Sciatic nerve (tissue), 2 donors: ENCODE measurements around the gene PPP1R9A. TPM values are rescaled to one million over a fixed set of nuclear protein-coding genes. Genes with fewer than 3 reads are reported as not detected.

Source experiments
- ATAC-seq: fragments of 200-7000 bp; cut with Tn5 transposase; one replicate; pipeline ENCODE4 v1.9.1; 2020; ENCODE audit warnings: mild to moderate bottlenecking, moderate library complexity
- DNase-seq: peaks from one replicate; pipeline ENCODE4 v3.0.0-alpha.2; 2020; ENCODE audit warnings: low spot score
- intact Hi-C: fragments of 100-400 bp; cut with DNase I; formaldehyde crosslinking; loops from one replicate; pipeline ENCODE4 v1.14.2; 2022
- total RNA-seq: library from RNA; stranded (reverse); fragmentation: NEBNext Ultra II Directional; extraction: Animal tissue kit (Norgen Biotek cat#: 25700); gene quantifications from one replicate; pipeline ENCODE4 v1.2.1, GENCODE V29; 2021
- donor health status: DM: no; HTN: no; CAD: no.
- donor health status: DM: no; HTN: no; CAD: no.

The PPP1R9A gene
- total RNA-seq, result 47.9 TPM

GRCh38 chr7:94907026-94907810 lies at the start of gene PPP1R9A:
Gene PPP1R9A (plus strand): TSS chr7:94907594. CDS start chr7:94910114, 2,520 bp downstream.
- DNase-seq, result peak; percentile 65
- intact Hi-C loops, result loop anchor here (5.0 kb wide), 1 partner anchor 215 kb away; no protein-coding TSS in a partner anchor
- peak; percentile 70 for ATAC-seq

GRCh38 chr7:94871132-94871531 lies 36.3 kb upstream of the PPP1R9A start:
- intact Hi-C loops, result no loop called here
- no peak for ATAC-seq
- no peak for DNase-seq

- intact Hi-C loops, result no loop called here
- no peak for DNase-seq
- no peak for ATAC-seq
These were observed 34.2 kb upstream of the PPP1R9A start for GRCh38 chr7:94873239-94873638.

- ATAC-seq, result no peak
- no peak for DNase-seq
- intact Hi-C loops, result no loop called here
These were observed 33.2 kb upstream of the PPP1R9A start for GRCh38 chr7:94874036-94874785.

- no peak for ATAC-seq
- intact Hi-C loops, result no loop called here
- no peak for DNase-seq
These were observed 32.2 kb upstream of the PPP1R9A start for GRCh38 chr7:94875201-94875600.

- no peak for ATAC-seq
- intact Hi-C loops, result no loop called here
- DNase-seq, result no peak
These were observed 29.4 kb upstream of the PPP1R9A start for GRCh38 chr7:94877731-94878670.

- DNase-seq, result no peak
- intact Hi-C loops, result no loop called here
- no peak for ATAC-seq
These were observed 24.5 kb upstream of the PPP1R9A start for GRCh38 chr7:94882891-94883290.

- intact Hi-C loops, result no loop called here
These were observed 23.8 kb upstream of the PPP1R9A start for GRCh38 chr7:94883616-94884015.

GRCh38 chr7:94888551-94888950 lies 18.8 kb upstream of the PPP1R9A start:
- no peak for DNase-seq
- ATAC-seq, result no peak
- intact Hi-C loops, result no loop called here

More at GRCh38 chr7:94883616-94884015, 23.8 kb upstream of the PPP1R9A start:
- ATAC-seq, result no peak
- no peak for DNase-seq

GRCh38 chr7:94888995-94889523 lies 18.3 kb upstream of the PPP1R9A start:
- intact Hi-C loops, result no loop called here
- no peak for ATAC-seq
- DNase-seq, result no peak

- no peak for DNase-seq
- intact Hi-C loops, result no loop called here
- no peak for ATAC-seq
These were observed 17.2 kb upstream of the PPP1R9A start for GRCh38 chr7:94890216-94890615.

- no peak for ATAC-seq
- no peak for DNase-seq
- intact Hi-C loops, result no loop called here
These were observed 13.7 kb upstream of the PPP1R9A start for GRCh38 chr7:94893661-94894060.

- intact Hi-C loops, result no loop called here
- ATAC-seq, result no peak
These were observed 9.9 kb upstream of the PPP1R9A start for GRCh38 chr7:94897541-94897940.

GRCh38 chr7:94898340-94898739 lies 9.1 kb upstream of the PPP1R9A start:
- no peak for DNase-seq
- ATAC-seq, result no peak
- intact Hi-C loops, result no loop called here

More at GRCh38 chr7:94897541-94897940, 9.9 kb upstream of the PPP1R9A start:
- no peak for DNase-seq

- intact Hi-C loops, result no loop called here
- DNase-seq (no peak), ATAC-seq (no peak)
These were observed 5.4 kb upstream of the PPP1R9A start for GRCh38 chr7:94901981-94902380.

GRCh38 chr7:94903971-94904370 lies 3.4 kb upstream of the PPP1R9A start:
- no peak for DNase-seq
- intact Hi-C loops, result no loop called here
- no peak for ATAC-seq

- ATAC-seq, result no peak
- intact Hi-C loops, result loop anchor here (5.0 kb wide), 1 partner anchor 213 kb away; no protein-coding TSS in a partner anchor
These were observed 2.4 kb upstream of the PPP1R9A start for GRCh38 chr7:94904982-94905381.

GRCh38 chr7:94906065-94906851 lies 1.1 kb upstream of the PPP1R9A start:
- DNase-seq (no peak), ATAC-seq (no peak)
- intact Hi-C loops, result loop anchor here (5.0 kb wide), 1 partner anchor 214 kb away; no protein-coding TSS in a partner anchor

More at GRCh38 chr7:94904982-94905381, 2.4 kb upstream of the PPP1R9A start:
- no peak for DNase-seq
